ENCODE results near the gene CUEDC1. TPM values are rescaled to one million over a fixed set of nuclear protein-coding genes. Genes with fewer than 3 reads are reported as not detected.
"Not testable (repeated sequence)": the region's sequence is repeated elsewhere in the genome, so short reads cannot be mapped to it uniquely, and the experiment has no call there.

CUEDC1 gene
- total RNA-seq, 1 experiment from 2014 or later: 53.5 TPM

GRCh38 chr17:57963149-57963511 lies 7.9 kb upstream of the CUEDC1 start:
- Histone ChIP-seq H3K27ac (ENCODE audit: low read depth, low read length, poor library complexity, severe bottlenecking) (no peak overlapping the region), H3K36me3 (ENCODE audit: insufficient read depth, low read length, poor library complexity, severe bottlenecking) (no peaks in the 10 kb centered on the region), H3K9me3 (ENCODE audit: low read depth, low read length, poor library complexity, severe bottlenecking) (no peaks in the 10 kb centered on the region), H3K4me1 (ENCODE audit: insufficient read depth, low read length, poor library complexity, severe bottlenecking) (no peaks in the 10 kb centered on the region), H3K27me3 (replicated peaks; ENCODE audit: insufficient read depth, low read depth, low read length, poor library complexity) (no peaks in the 10 kb centered on the region), H3K4me3 (ENCODE audit: low read depth, low read length, poor library complexity, severe bottlenecking) (no peak overlapping the region)
- DNase-seq (ENCODE audit: low spot score): no peak
- BruUV-seq (replicated peaks): no TSS peak
- intact Hi-C loops (cut with micrococcal nuclease; ENCODE audit: unreplicated experiment): no loop called here
- POLR2A ChIA-PET (ENCODE audit: low non-redundant PET): no interaction called here
- CTCF ChIA-PET: no interaction called here
- TF ChIP-seq, protein P1, sequence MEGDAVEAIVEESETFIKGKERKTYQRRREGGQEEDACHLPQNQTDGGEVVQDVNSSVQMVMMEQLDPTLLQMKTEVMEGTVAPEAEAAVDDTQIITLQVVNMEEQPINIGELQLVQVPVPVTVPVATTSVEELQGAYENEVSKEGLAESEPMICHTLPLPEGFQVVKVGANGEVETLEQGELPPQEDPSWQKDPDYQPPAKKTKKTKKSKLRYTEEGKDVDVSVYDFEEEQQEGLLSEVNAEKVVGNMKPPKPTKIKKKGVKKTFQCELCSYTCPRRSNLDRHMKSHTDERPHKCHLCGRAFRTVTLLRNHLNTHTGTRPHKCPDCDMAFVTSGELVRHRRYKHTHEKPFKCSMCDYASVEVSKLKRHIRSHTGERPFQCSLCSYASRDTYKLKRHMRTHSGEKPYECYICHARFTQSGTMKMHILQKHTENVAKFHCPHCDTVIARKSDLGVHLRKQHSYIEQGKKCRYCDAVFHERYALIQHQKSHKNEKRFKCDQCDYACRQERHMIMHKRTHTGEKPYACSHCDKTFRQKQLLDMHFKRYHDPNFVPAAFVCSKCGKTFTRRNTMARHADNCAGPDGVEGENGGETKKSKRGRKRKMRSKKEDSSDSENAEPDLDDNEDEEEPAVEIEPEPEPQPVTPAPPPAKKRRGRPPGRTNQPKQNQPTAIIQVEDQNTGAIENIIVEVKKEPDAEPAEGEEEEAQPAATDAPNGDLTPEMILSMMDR (conservative IDR thresholded peaks at IDR 0.05; ENCODE audit: low read depth, low read length): no peak
- TF ChIP-seq EZH2 (IDR thresholded peaks at IDR 0.05; ENCODE audit: borderline replicate concordance, low read depth, low read length, poor library complexity, severe bottlenecking): no peak

DNA sequence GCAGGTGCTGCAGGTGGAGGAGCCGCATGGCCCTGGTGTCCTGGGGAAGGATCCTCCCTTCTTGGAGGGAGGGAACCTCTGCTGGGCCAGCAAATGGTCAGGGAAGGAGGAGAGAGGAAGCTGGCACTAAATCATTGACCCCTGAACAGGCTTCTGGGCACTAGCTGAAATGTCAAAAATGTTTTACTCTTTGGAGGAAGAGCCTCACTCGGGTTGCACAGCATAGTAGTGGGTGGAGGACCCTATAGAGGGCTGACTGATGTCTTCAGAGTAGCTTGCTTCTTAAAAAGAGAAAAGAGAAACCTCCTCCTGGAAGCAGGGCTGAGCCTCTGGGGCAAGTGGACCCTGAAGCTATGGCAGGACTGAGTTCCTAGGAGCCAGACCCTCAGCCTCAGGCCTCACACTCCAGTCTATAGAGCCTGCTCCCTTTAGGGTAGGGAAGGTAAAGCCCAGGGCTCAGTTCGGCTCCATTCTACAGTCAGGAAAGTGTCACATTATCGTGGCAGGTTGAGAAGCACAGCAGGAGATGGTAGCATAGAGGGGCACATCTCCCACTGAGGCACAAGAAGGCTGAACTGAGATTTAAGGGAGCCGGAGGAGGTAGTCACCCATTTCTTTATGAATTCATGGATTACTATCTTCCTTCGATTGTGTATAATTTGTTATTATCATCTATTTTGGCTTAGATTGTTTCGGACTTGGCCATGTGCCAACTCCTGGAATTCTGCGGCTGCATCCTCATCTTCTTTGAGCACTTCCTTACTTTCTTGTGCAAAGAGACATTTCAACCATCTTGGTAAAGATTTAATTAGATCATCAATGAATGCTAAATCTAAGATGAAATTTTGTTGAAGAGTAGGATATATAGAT lies 7.3 kb upstream of the CUEDC1 start:
- Histone ChIP-seq H3K4me1 (ENCODE audit: insufficient read depth, low read length, poor library complexity, severe bottlenecking) (no peaks in the 10 kb centered on the region), H3K36me3 (ENCODE audit: insufficient read depth, low read length, poor library complexity, severe bottlenecking) (no peaks in the 10 kb centered on the region), H3K27me3 (replicated peaks; ENCODE audit: insufficient read depth, low read depth, low read length, poor library complexity) (no peaks in the 10 kb centered on the region), H3K4me3 (ENCODE audit: low read depth, low read length, poor library complexity, severe bottlenecking) (no peak overlapping the region), H3K9me3 (ENCODE audit: low read depth, low read length, poor library complexity, severe bottlenecking) (no peaks in the 10 kb centered on the region), H3K27ac (ENCODE audit: low read depth, low read length, poor library complexity, severe bottlenecking) (no peak overlapping the region)
- no TSS peak for BruUV-seq (replicated peaks)
- ChIA-PET CTCF (no interaction called here), POLR2A (ENCODE audit: low non-redundant PET) (no interaction called here)
- intact Hi-C loops (cut with micrococcal nuclease; ENCODE audit: unreplicated experiment): no loop called here
- no peak for DNase-seq (ENCODE audit: low spot score)
- TF ChIP-seq, protein P1 (conservative IDR thresholded peaks at IDR 0.05; ENCODE audit: low read depth, low read length): no peak
- TF ChIP-seq EZH2 (IDR thresholded peaks at IDR 0.05; ENCODE audit: borderline replicate concordance, low read depth, low read length, poor library complexity, severe bottlenecking): no peak

- Histone ChIP-seq H3K4me3 (ENCODE audit: low read depth, low read length, poor library complexity, severe bottlenecking) (no peak overlapping the region), H3K9me3 (ENCODE audit: low read depth, low read length, poor library complexity, severe bottlenecking) (no peaks in the 10 kb centered on the region), H3K36me3 (ENCODE audit: insufficient read depth, low read length, poor library complexity, severe bottlenecking) (no peaks in the 10 kb centered on the region), H3K27me3 (replicated peaks; ENCODE audit: insufficient read depth, low read depth, low read length, poor library complexity) (no peaks in the 10 kb centered on the region), H3K4me1 (ENCODE audit: insufficient read depth, low read length, poor library complexity, severe bottlenecking) (peaks cover 10% of the 10 kb centered on the region), H3K27ac (ENCODE audit: low read depth, low read length, poor library complexity, severe bottlenecking) (no peak overlapping the region)
- intact Hi-C loops (cut with micrococcal nuclease; ENCODE audit: unreplicated experiment): no loop called here
- CTCF ChIA-PET: no interaction called here
- BruUV-seq (replicated peaks): no TSS peak
- TF ChIP-seq, protein P1 (conservative IDR thresholded peaks at IDR 0.05; ENCODE audit: low read depth, low read length): no peak
- no peak for DNase-seq (ENCODE audit: low spot score)
- POLR2A ChIA-PET (ENCODE audit: low non-redundant PET): interaction anchor here (1.0 kb wide), 1 partner anchor 86 kb away, joined by 3 read pairs; no protein-coding TSS in a partner anchor
Measured at GRCh38 chr17:57959929-57960328, 4.7 kb upstream of the CUEDC1 start.

- intact Hi-C loops (cut with micrococcal nuclease; ENCODE audit: unreplicated experiment); CTCF ChIA-PET: not testable (repeated sequence)
Measured at GRCh38 chr17:57958391-57958790, 3.2 kb upstream of the CUEDC1 start.

More at GRCh38 chr17:57958391-57958790, 3.2 kb upstream of the CUEDC1 start:
- H3K27me3 ChIP-seq (replicated peaks; ENCODE audit: insufficient read depth, low read depth, low read length, poor library complexity); DNase-seq (ENCODE audit: low spot score); H3K36me3 ChIP-seq (ENCODE audit: insufficient read depth, low read length, poor library complexity, severe bottlenecking); POLR2A ChIA-PET (ENCODE audit: low non-redundant PET); H3K27ac ChIP-seq (ENCODE audit: low read depth, low read length, poor library complexity, severe bottlenecking); BruUV-seq (replicated peaks); H3K4me3 ChIP-seq (ENCODE audit: low read depth, low read length, poor library complexity, severe bottlenecking); H3K9me3 ChIP-seq (ENCODE audit: low read depth, low read length, poor library complexity, severe bottlenecking): not testable (repeated sequence)
- H3K4me1 ChIP-seq (ENCODE audit: insufficient read depth, low read length, poor library complexity, severe bottlenecking): peaks cover 18% of the 10 kb centered on the region
